K562 (cell line): Measurements from ENCODE around the gene ISYNA1.

Source experiments
- CBX3 ChIP-seq, 2 experiments: IDR thresholded peaks; 1 replicate in 1 of 2; 2 replicates in 1 of 2; pipeline ENCODE4 v1.6.1; 2012; ENCODE audit warnings: inconsistent platforms in 2 of 2, low read length in 2 of 2, borderline replicate concordance in 1 of 2, control low read depth in 1 of 2
- CTCF ChIP-seq, 3 experiments: IDR thresholded peaks in 2 of 3; conservative IDR thresholded peaks in 1 of 3; 2 replicates each; pipeline ENCODE4 v1.5.1; 2011 to 2012; ENCODE audit warnings: low read length in 3 of 3, mild to moderate bottlenecking in 3 of 3, control low read depth in 2 of 3, improper control_type of control experiment in 1 of 3, inconsistent platforms in 1 of 3, low read depth in 1 of 3, mixed read lengths in 1 of 3, moderate library complexity in 1 of 3; ENCODE audit not compliant: insufficient read depth in 2 of 3
- ESRRA ChIP-seq: fragments of 450-650 bp; IDR thresholded peaks from 2 replicates; pipeline ENCODE4 v1.6.1; 2014; ENCODE audit warnings: low read depth, mild to moderate bottlenecking, moderate library complexity, borderline replicate concordance
- FOXA1 ChIP-seq: fragments of 450-650 bp; IDR thresholded peaks from 2 replicates; pipeline ENCODE4 v1.6.1; 2016; ENCODE audit warnings: mild to moderate bottlenecking, borderline replicate concordance
- FOXA3 ChIP-seq, 2 experiments: fragments of 450-650 bp in 1 of 2; sonication (generic) in 1 of 2; formaldehyde crosslinking; IDR thresholded peaks in 1 of 2; conservative IDR thresholded peaks in 1 of 2; 2 replicates each; pipeline versions ENCODE4 v1.4.0 to v1.8.0; 2020 to 2022; ENCODE audit warnings: mild to moderate bottlenecking in 2 of 2, missing genetic modification reagents in 1 of 2
- HMGXB4 ChIP-seq: sonication (generic); formaldehyde crosslinking; IDR thresholded peaks from 2 replicates; pipeline ENCODE4 v1.8.1; 2023; ENCODE audit warnings: mild to moderate bottlenecking, missing genetic modification reagents
- JUN ChIP-seq, 2 experiments: sonication (generic) in 1 of 2; formaldehyde crosslinking in 1 of 2; IDR thresholded peaks; 2 replicates each; pipeline versions ENCODE4 v1.6.1 to v1.8.0; 2012 to 2022; ENCODE audit warnings: borderline replicate concordance in 2 of 2, mild to moderate bottlenecking in 2 of 2, improper control_type of control experiment in 1 of 2, low read depth in 1 of 2, low read length in 1 of 2, missing genetic modification reagents in 1 of 2
- PATZ1 ChIP-seq: fragments of 250-450 bp; sonication (Bioruptor Pico); IDR thresholded peaks from 2 replicates; pipeline ENCODE4 v1.5.0; 2020; ENCODE audit warnings: mild to moderate bottlenecking, borderline replicate concordance
- POLR2A ChIP-seq: fragments of 450-650 bp; conservative IDR thresholded peaks from 2 replicates; pipeline ENCODE4 v1.6.1; 2016
- TCF7L2 ChIP-seq: fragments of 150-350 bp; IDR thresholded peaks from 2 replicates; pipeline ENCODE4 v1.6.1; 2016; ENCODE audit warnings: low read depth, mild to moderate bottlenecking, low read length, moderate library complexity
- ZBTB8A ChIP-seq: fragments of 450-650 bp; IDR thresholded peaks from 2 replicates; pipeline ENCODE4 v1.6.1; 2018; ENCODE audit warnings: mild to moderate bottlenecking, moderate library complexity; ENCODE audit not compliant: partially characterized antibody
- ZNF431 ChIP-seq: sonication (generic); formaldehyde crosslinking; IDR thresholded peaks from 2 replicates; pipeline ENCODE4 v1.8.0; 2022; ENCODE audit warnings: mild to moderate bottlenecking, missing genetic modification reagents

- TF ChIP-seq CTCF (IDR thresholded peaks at IDR 0.05 in 2 of 3, conservative IDR thresholded peaks at IDR 0.05 in 1 of 3; ENCODE audit: insufficient read depth in 2 of 3, low read depth in 1 of 3, low read length in 3 of 3) = no peak
- TF ChIP-seq POLR2A = 0 out of 2 replicates have a peak, but pooled peaks have one; percentile 10
- no peak for TF ChIP-seq CBX3 (IDR thresholded peaks at IDR 0.05; ENCODE audit: borderline replicate concordance in 1 of 2, low read length in 2 of 2)
- TF ChIP-seq FOXA1 = no peak
- no peak for TF ChIP-seq FOXA3 (CRISPR knock-in tag; conservative IDR thresholded peaks at IDR 0.05 in 1 of 2, IDR thresholded peaks at IDR 0.05 in 1 of 2)
- no peak for TF ChIP-seq TCF7L2
- TF ChIP-seq HMGXB4 = no peak; the same call in 1 of the 2 replicates
- no peak for TF ChIP-seq JUN (IDR thresholded peaks at IDR 0.05; ENCODE audit: borderline replicate concordance, low read depth, low read length)
- TF ChIP-seq JUN (CRISPR knock-in tag; IDR thresholded peaks at IDR 0.05; ENCODE audit: borderline replicate concordance) = no peak
- TF ChIP-seq ESRRA = no peak
- no peak for TF ChIP-seq ZNF431 (CRISPR knock-in tag)
- no peak for TF ChIP-seq ZBTB8A
- TF ChIP-seq PATZ1 = no peak
These were observed 2.6 kb downstream of the ISYNA1 start for GRCh38 chr19:18435178-18435841.
